ENCODE results near the gene PRAC2.

PRAC2 gene

GRCh38 chr17:48756830-48757251 lies 33.9 kb downstream of the PRAC2 start:
- DNase-seq, result no peak

- DNase-seq, result no peak
These were observed 34.6 kb downstream of the PRAC2 start for GRCh38 chr17:48757524-48757961.

DNA sequence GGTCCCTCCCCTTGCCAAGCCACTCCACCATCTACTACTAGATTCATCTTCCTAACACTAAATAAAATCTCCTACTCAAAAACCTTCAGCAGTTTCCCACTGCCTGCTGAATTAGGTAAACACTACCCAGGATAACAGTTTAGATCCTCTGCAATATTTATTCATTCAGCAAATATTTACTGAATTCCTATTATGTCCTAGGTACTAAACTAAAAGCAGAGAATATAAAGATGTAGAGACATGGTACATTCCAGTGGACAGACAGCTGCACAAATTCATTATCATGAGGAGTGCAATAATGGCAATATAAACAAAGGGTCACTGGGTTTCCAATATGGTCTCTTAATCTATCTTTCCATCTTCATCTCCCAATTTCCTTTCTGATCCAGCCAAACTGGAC lies 36.3 kb downstream of the PRAC2 start:
- DNase-seq, result no peak

DNA sequence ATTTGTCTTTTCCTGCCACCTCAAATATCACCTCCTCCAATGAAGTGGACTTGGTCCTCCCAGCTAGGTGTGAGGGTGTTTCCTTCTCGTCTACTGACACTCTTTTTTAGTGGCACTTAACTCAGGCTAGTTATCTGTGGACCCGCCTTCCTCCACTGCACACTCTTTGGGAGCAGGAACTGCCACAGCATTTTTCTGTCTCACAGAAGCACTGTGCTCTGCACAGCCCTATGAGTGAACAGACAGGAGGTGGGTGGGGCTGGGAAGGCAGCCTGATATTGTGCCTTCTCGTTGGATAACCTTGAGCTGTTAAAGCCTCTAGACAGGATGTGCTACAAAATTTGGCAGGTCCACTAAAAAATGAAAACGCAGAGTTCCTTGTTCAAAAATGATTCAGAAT lies 37.4 kb downstream of the PRAC2 start:
- no peak for DNase-seq

GRCh38 chr17:48761114-48761513 lies 38.1 kb downstream of the PRAC2 start:
- no peak for DNase-seq

- DNase-seq, result no peak
These were observed 44.3 kb downstream of the PRAC2 start for GRCh38 chr17:48767263-48767774.

DNA sequence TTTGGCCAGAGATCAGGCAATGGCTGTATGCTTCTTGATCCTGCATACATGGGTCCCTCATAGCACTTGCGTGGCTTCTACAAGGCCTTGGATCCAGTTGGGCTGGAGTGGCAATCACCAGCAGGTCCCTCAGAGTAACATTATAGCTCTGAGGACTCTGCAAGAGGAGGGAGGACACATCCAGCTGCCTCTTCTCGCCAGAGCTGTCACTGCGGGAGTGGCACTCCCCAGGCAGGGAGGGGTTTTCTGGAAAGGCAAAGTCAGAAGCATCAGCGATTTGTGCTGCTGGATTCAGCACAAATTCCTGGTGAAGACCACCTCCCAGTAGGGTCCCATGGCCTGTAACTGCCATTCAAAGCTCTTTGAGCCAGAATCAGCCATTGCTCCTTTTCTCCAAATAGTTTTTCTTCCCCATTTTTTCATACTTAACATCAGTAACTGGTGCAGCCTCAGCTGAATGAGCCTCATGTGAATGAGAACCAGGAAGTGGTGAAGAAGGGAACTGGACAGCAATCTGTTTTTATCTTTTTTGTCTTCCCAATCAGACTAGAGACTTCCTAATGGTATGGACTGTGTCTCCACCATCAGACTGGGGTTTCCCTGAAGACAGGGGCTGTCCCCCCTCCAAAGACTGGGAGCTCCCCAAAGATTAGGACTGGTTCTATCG lies 46.2 kb downstream of the PRAC2 start:
- DNase-seq, result no peak

- DNase-seq, result no peak
These were observed 48.0 kb downstream of the PRAC2 start for GRCh38 chr17:48770954-48771353.

GRCh38 chr17:48773245-48773644 lies 50.3 kb downstream of the PRAC2 start:
- no peak for DNase-seq

Data from stimulated activated CD4-positive, alpha-beta T cell treated with anti-CD3 and anti-CD28 coated beads, Interleukin-15, amount 100 ng/mL, for 24 hours (primary cell).